HepG2 (cell line): ENCODE measurements around the gene ANXA9. TPM values are rescaled to one million over a fixed set of nuclear protein-coding genes. Genes with fewer than 3 reads are reported as not detected.
A peak's percentile ranks its signal among the peaks of the same experiment; 100 is the strongest.

Experiments used
- ARNT2 ChIP-seq: sonication (generic); formaldehyde crosslinking; IDR thresholded peaks from 2 replicates; pipeline ENCODE4 v1.8.0; 2022; ENCODE audit warnings: mild to moderate bottlenecking, low read depth, missing genetic modification reagents, moderate library complexity
- HBP1 ChIP-seq: IDR thresholded peaks from 2 replicates; pipeline ENCODE4 v1.6.1; 2016; ENCODE audit warnings: low read depth, control low read depth
- HHEX ChIP-seq: IDR thresholded peaks from 2 replicates; pipeline ENCODE4 v1.6.1; 2016; ENCODE audit warnings: control low read depth
- HMG20A ChIP-seq: IDR thresholded peaks from 2 replicates; pipeline ENCODE4 v1.6.1; 2016; ENCODE audit warnings: borderline replicate concordance
- IKZF4 ChIP-seq: sonication (generic); formaldehyde crosslinking; IDR thresholded peaks from 2 replicates; pipeline ENCODE4 v1.5.1; 2020; ENCODE audit warnings: borderline replicate concordance, mild to moderate bottlenecking, low read depth, missing genetic modification reagents; ENCODE audit errors: not compliant biosample characterization
- JARID2 ChIP-seq: sonication (generic); formaldehyde crosslinking; IDR thresholded peaks from 2 replicates; pipeline ENCODE4 v1.8.1; 2023; ENCODE audit warnings: missing genetic modification reagents, inconsistent platforms; ENCODE audit not compliant: insufficient replicate concordance
- KMT2A ChIP-seq: sonication (generic); formaldehyde crosslinking; IDR thresholded peaks from 2 replicates; pipeline ENCODE4 v1.4.0; 2020; ENCODE audit warnings: missing genetic modification reagents
- MAFF ChIP-seq: IDR thresholded peaks from 2 replicates; pipeline ENCODE4 v1.6.1; 2011; ENCODE audit warnings: low read depth, low read length, improper control_type of control experiment
- RFX3 ChIP-seq: IDR thresholded peaks from 2 replicates; pipeline ENCODE4 v1.6.1; 2016; ENCODE audit warnings: missing biosample characterization, missing genetic modification reagents
- RFXAP ChIP-seq: sonication (generic); formaldehyde crosslinking; IDR thresholded peaks from 2 replicates; pipeline ENCODE4 v1.4.0; 2020; ENCODE audit warnings: missing genetic modification reagents, borderline replicate concordance
- SIX4 ChIP-seq: sonication (generic); formaldehyde crosslinking; IDR thresholded peaks from 2 replicates; pipeline ENCODE4 v1.4.0; 2020; ENCODE audit warnings: missing genetic modification reagents
- SP140L ChIP-seq: sonication (generic); formaldehyde crosslinking; IDR thresholded peaks from 2 replicates; pipeline ENCODE4 v1.4.0; 2020; ENCODE audit warnings: missing genetic modification reagents, borderline replicate concordance
- TRIM22 ChIP-seq: fragments of 450-650 bp; IDR thresholded peaks from 2 replicates; pipeline ENCODE4 v1.6.1; 2017
- ZBTB21 ChIP-seq: sonication (generic); formaldehyde crosslinking; IDR thresholded peaks from 2 replicates; pipeline ENCODE4 v1.4.0; 2020; ENCODE audit warnings: missing genetic modification reagents
- ZBTB38 ChIP-seq: sonication (generic); formaldehyde crosslinking; IDR thresholded peaks from 2 replicates; pipeline ENCODE4 v1.5.1; 2020; ENCODE audit warnings: mild to moderate bottlenecking, missing genetic modification reagents
- ZNF160 ChIP-seq: sonication (generic); formaldehyde crosslinking; IDR thresholded peaks from 2 replicates; pipeline ENCODE4 v1.8.0; 2022; ENCODE audit warnings: mild to moderate bottlenecking, inconsistent platforms, missing genetic modification reagents
- ZNF230 ChIP-seq: sonication (generic); formaldehyde crosslinking; IDR thresholded peaks from 2 replicates; pipeline ENCODE4 v1.4.0; 2020; ENCODE audit warnings: mild to moderate bottlenecking, missing genetic modification reagents
- ZNF280D ChIP-seq: sonication (generic); formaldehyde crosslinking; IDR thresholded peaks from 2 replicates; pipeline ENCODE4 v1.5.1; 2020; ENCODE audit warnings: mild to moderate bottlenecking, missing genetic modification reagents
- ZNF292 ChIP-seq: sonication (generic); formaldehyde crosslinking; IDR thresholded peaks from 2 replicates; pipeline ENCODE4 v1.8.1; 2022; ENCODE audit warnings: mild to moderate bottlenecking, low read depth, missing genetic modification reagents, borderline replicate concordance
- ZNF331 ChIP-seq: sonication (generic); formaldehyde crosslinking; IDR thresholded peaks from 2 replicates; pipeline ENCODE4 v1.4.0; 2020; ENCODE audit warnings: missing genetic modification reagents
- ZNF768 ChIP-seq: sonication (generic); formaldehyde crosslinking; IDR thresholded peaks from 2 replicates; pipeline ENCODE4 v1.4.0; 2020; ENCODE audit warnings: missing genetic modification reagents
- ZNF879 ChIP-seq: sonication (generic); formaldehyde crosslinking; IDR thresholded peaks from 2 replicates; pipeline ENCODE4 v1.8.1; 2023; ENCODE audit warnings: missing genetic modification reagents
- polyA plus RNA-seq, 8 experiments: library from polyadenylated mRNA; depleted of rRNA in 3 of 8; stranded (reverse) in 7 of 8; unstranded in 1 of 8; fragments of >200 nt; fragmentation: Illumina TruSeq in 4 of 8; extraction: Trizol in 4 of 8; gene quantifications; 2 replicates each; pipeline versions ENCODE4 v1.2.1 to v1.2.3, GENCODE V29; 2011 to 2016; ENCODE audit warnings: low read depth in 4 of 8, missing spikeins in 1 of 8, mixed read lengths in 1 of 8; ENCODE audit not compliant: insufficient read depth in 1 of 8
- total RNA-seq, 5 experiments: library from RNA; depleted of rRNA; stranded (reverse); fragments of >200 nt; fragmentation: Illumina TruSeq; extraction: Trizol; gene quantifications; 2 replicates each; pipeline ENCODE4 v1.2.3, GENCODE V29; 2016; ENCODE audit warnings: low read depth in 1 of 5
- TF ChIP-seq, protein P1 (sequence below): sonication (generic); formaldehyde crosslinking; IDR thresholded peaks from 2 replicates; pipeline ENCODE4 v1.5.1; 2020; ENCODE audit warnings: missing genetic modification reagents, mild to moderate bottlenecking, borderline replicate concordance

Gene ANXA9
- total and polyA plus RNA-seq, 2 of the 13 experiments (the other 11 are each of a cell fraction or from before 2014, with no cell fraction given), result 13.3 to 23.9 TPM

DNA sequence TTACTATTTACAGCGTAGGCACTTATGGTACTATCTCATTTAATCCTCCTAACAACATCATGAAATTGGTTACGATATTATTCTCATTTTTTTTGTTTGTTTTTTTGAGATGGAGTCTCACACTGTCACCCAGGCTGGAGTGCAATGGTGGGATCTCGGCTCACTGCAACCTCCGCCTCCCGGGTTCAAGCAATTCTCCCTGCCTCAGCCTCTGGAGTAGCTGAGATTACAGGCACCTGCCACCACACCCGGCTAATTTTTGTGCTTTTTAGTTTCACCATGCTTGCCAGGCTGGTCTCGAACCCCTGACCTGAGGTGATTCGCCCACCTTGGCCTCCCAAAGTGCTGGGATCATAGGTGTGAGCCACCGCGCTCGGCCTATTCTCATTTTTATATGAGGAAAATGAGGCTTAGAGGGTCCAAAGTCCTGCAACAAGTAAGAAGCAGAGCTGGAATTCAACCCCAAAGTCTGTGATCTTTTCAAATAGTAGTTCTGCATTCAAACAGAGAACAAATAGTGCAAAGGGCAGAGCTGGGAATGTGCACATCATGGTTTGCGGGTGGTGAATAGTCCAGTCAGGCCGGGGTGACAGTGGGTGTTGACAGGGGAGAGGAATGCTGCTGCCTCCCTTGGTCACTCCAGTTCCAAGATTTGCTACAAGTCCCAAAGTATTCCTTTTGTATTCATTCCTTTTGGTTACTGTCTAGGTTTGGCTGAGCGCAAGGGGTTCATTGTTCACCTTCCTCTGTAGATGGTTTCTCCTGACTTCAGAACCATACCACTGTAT, 30.8 kb downstream of the ANXA9 start (continued):
- peak; percentile 65; the same call in 1 of the 2 replicates for TF ChIP-seq ZNF230
- peak; percentile 54; the same call in 1 of the 2 replicates for TF ChIP-seq RFXAP (CRISPR knock-in tag)
- TF ChIP-seq TRIM22, result no peak
- TF ChIP-seq ARNT2 (CRISPR knock-in tag), result 0 out of 2 replicates have a peak, but pooled peaks have one; percentile 30
- no peak for TF ChIP-seq ZNF768
- TF ChIP-seq MAFF, result peak; percentile 47
- peak; percentile 58; the same call in 1 of the 2 replicates for TF ChIP-seq SIX4 (CRISPR knock-in tag)
- no peak for TF ChIP-seq SP140L (CRISPR knock-in tag)
- TF ChIP-seq ZBTB21 (CRISPR knock-in tag), result no peak
- TF ChIP-seq ZNF160 (CRISPR knock-in tag), result 0 out of 2 replicates have a peak, but pooled peaks have one; percentile 42
- TF ChIP-seq, protein P1, sequence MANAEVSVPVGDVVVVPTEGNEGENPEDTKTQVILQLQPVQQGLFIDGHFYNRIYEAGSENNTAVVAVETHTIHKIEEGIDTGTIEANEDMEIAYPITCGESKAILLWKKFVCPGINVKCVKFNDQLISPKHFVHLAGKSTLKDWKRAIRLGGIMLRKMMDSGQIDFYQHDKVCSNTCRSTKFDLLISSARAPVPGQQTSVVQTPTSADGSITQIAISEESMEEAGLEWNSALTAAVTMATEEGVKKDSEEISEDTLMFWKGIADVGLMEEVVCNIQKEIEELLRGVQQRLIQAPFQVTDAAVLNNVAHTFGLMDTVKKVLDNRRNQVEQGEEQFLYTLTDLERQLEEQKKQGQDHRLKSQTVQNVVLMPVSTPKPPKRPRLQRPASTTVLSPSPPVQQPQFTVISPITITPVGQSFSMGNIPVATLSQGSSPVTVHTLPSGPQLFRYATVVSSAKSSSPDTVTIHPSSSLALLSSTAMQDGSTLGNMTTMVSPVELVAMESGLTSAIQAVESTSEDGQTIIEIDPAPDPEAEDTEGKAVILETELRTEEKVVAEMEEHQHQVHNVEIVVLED (CRISPR knock-in tag), result peak; percentile 68; the same call in 1 of the 2 replicates
- TF ChIP-seq RFX3 (CRISPR knock-in tag), result no peak
- peak; percentile 62; the same call in 1 of the 2 replicates for TF ChIP-seq HBP1 (CRISPR knock-in tag)
- TF ChIP-seq IKZF4 (CRISPR knock-in tag), result peak; percentile 47
- peak; percentile 47; the same call in 1 of the 2 replicates for TF ChIP-seq KMT2A
- peak; percentile 80; the same call in 1 of the 2 replicates for TF ChIP-seq ZNF280D (CRISPR knock-in tag)
- TF ChIP-seq ZNF292, result peak; percentile 82
- TF ChIP-seq ZNF879 (CRISPR knock-in tag), result no peak
- TF ChIP-seq HMG20A (CRISPR knock-in tag), result peak; percentile 77
- TF ChIP-seq JARID2 (CRISPR knock-in tag), result no peak
- peak; percentile 78; the same call in 1 of the 2 replicates for TF ChIP-seq ZNF331
- TF ChIP-seq ZBTB38, result peak; percentile 26; the same call in 1 of the 2 replicates
- TF ChIP-seq HHEX (CRISPR knock-in tag), result no peak
